ENCODE results near the gene ENTPD8.
A peak's percentile ranks its signal among the peaks of the same experiment; 100 is the strongest.

ENTPD8 gene

GRCh38 chr9:137408651-137409405 is 32.3 kb downstream of the ENTPD8 start:
- DNase-seq, result no peak

DNA sequence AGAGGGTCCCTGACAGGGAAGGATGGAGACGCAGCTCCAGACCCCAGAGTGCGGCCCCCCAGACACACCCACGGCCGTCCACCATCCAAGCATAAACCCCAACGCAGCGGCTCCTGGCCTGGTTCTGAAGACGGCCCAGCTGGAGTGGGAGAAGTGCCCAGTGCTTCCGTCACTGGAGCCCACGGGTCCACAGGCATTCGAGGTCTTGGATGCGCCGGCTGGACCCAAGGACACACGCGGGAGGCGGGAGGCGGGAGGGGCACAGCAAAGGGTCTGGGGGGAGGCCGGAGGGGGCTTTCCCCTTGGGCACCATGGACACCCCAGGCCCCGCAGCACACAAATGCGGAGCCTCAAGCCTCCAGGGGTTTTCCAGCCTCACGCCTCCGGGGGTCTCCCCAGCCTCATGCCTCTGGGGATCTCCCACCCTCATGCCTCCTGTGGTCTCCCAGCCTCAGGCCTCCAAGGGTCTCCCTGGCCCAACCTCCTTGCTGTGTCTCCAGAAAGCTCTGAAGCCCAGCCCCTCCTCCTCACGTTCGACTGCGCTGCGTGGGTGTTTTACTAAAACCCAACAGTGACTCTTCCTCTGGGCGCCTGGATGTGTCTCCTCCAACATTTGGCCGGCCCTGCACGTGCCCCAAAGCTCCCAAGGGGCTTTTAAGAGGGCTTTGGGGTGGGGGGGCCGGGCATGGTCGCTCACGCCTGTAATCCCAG is 33.4 kb downstream of the ENTPD8 start:
- no peak for DNase-seq

DNA sequence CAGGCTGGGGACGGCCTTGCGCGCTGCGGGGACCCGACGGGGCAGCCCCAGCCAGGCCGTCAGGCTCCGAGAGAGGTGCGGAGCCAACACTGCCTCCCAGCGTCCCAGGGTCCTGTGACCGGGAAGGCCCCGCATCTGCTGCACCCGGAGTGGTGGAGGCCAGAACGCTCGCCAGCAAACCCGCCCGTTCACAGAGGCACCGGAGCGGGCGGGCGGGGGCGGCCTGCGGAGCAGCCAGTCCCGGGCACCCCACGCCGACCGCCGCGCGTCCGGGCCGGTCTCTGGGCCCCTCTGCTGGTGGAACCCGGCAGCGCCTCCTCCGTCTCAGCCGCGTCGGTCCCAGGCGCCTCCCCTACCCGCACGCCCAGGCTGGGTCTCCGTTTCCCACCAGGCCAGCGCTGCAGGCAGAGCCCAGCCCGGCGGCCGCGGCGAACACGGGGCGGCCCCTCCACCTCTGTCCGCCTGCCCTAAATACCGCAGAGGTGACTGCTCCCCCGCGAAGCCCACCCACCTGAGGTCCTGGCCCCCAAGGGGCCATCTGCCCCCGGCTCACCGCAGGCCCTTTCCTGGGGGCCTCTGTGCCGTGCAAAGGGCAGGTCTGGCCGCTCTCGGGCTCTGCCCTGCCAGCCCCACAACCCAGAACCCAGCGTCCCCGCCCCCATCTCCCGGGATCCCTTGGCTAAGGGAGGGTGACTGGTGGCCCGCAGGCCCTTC is 34.1 kb downstream of the ENTPD8 start:
- peak in 1 of 2 experiments; percentile 8 for DNase-seq

- DNase-seq, result no peak
Measured at GRCh38 chr9:137406085-137406760, 34.9 kb downstream of the ENTPD8 start.

DNA sequence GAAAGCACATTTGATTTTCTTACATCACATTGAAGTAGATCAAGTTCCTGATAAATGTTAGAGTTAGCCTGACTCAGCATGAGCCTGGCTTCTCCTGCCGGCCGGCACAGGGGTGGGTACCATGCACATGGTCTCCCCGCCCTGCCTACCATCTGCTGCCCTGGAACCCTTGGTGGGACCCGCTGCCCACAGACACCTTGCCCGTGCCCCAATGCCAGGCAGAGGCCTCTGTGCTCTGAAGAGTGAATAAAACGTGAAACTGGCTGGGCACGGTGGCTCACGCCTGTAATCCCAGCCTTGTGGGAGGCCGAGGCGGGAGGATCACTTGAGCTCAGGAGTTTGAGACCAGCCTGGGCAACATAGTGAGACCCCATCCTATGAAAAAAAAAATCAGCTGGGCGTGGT is 35.5 kb downstream of the ENTPD8 start:
- DNase-seq, result no peak

DNA sequence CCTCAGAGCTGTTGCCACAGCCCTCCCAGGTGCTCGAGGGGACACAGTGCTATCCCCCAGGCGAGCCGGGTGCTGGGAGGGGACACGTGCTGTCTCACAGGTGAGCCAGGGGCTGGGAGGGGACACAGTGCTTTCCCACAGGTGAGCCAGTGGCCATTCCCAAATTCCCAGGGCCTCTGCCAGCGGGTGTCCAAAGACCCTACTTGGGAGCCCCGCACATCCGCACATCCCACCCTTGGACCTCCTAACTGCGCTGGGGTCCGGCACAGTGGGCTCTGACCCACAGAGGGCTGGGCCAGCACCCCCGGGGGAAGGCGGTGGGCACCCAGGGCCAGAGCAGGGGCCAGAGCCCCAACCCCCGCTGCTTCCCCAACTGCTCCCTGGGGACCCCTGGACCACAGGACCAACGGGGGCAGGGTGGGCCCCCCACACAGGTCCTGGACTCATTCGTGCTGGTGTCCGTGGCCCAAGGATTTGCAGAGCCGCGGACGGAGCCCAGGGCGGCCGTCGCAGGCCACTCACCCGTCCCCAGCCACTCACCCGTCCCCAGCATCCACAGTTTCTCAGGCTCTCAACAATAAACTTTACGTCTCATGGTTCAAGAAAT is 36.1 kb downstream of the ENTPD8 start:
- DNase-seq, result no peak

DNA sequence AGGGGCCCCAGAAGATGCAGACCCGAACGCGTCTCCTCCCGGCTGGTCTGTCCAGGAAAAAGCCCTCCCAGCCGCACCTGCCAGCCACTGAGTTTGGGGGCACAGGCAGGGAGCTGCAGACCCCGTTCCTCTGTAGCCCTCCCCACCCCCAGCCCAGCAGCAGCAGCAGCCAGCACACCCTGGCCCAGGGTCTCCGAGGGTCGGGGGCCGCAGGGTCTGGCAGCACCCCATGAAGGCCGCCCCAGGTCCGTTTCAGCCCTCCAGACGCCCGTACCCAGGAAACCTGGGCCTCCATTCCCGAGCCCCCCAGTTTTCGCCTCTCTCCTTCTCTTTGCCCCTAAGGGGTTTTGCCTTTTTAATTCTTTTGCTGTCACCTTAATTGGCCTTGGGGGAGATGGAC is 37.9 kb downstream of the ENTPD8 start:
- no peak for DNase-seq

- DNase-seq, result no peak
Measured at GRCh38 chr9:137402746-137403145, 38.4 kb downstream of the ENTPD8 start.

DNA sequence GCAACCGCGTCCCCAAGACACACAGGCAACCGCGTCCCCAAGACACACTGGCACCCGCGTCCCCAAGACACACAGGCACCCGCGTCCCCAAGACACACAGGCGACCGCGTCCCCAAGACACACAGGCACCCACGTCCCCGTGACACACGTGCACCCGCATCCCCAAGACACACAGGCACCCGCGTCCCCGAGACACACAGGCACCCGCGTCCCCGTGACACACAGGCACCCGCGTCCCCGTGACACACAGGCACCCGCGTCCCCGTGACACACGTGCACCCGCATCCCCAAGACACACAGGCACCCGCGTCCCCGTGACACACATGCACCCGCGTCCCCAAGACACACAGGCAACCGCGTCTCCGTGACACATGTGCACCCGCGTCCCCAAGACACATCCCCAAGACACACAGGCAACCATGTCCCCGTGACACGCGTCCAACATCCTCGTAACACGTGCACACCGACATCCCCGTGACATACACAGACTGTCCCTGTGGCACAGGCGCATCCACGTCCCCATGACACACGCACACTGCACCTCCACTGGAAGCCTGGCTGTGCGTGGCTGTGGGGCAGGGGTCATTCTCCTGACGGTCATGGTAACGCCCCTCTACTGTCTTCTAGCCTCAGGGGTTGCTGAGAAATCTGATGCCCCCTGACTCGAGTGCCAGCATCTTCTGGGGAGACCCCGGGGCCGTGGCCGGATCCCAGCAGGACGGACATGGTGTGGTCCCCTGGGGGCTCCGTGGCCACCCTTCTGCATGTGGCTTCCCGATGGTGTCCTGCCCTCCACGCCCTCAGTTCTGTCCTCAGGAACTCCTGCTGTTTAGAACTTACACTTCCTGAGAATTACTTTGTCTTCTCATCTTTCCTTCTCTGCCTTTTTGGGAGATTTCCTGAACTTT is 42.3 kb downstream of the ENTPD8 start:
- no peak for DNase-seq

- DNase-seq, result no peak
Measured at GRCh38 chr9:137397675-137398423, 43.3 kb downstream of the ENTPD8 start.

- DNase-seq, result no peak
Measured at GRCh38 chr9:137396634-137397367, 44.4 kb downstream of the ENTPD8 start.

- no peak for DNase-seq
Measured at GRCh38 chr9:137396227-137396626, 44.9 kb downstream of the ENTPD8 start.

DNA sequence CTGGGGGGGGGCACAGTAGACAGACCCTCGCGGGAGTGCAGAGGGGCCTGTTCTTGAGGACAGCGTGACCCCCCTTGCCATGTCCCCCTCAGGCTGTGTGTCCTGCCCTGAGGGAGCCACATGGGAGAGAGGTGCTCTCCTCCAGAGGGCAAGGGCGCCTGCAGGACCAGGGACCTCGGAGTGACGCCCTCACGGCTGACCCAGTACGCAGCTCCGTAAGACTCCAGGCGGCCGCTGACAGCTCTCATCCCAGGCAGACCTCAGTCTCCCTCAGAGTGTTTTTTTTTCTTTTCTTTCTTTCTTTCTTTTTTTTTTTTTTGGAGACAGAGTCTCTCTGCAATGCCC is 45.5 kb downstream of the ENTPD8 start:
- no peak for DNase-seq

DNA sequence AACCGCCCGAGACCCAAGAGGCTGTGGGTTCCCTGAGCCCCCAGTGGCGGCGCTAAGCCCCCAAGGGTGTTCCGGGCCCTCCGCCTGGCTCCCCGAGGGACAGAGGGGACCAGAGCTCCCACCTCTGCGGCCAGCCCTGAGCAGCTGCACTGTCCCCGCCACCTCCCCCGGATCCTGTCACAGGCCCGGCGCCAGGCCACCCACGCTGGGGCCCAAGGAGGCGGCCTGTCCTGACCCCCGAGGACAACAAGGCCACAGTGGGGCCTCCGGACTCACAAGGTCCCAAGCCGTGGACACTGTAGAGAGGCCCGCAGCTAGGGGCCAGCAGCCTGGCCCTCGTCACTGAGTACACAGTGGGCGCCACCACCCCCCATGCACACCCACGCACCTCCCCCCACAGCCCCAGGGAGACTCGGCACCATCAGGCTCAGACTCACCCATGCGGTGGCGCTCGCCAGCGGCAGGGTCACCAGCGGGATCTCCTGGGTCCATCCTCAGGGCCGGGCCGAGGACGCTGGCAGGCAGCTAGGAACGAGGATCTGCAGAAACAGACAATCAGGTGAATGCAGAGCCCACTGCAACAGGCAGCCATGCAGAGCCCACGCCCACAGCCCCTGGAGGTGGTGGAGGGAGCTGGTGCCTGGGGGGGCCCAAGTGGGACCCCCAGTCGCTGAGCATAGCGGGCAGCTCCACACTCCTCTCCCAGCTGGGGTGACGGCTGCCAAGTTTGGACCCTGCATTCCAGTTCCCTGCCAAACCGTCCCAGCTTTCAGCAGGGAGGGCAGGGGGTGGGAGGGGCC is 46.1 kb downstream of the ENTPD8 start:
- no peak for DNase-seq

DNA sequence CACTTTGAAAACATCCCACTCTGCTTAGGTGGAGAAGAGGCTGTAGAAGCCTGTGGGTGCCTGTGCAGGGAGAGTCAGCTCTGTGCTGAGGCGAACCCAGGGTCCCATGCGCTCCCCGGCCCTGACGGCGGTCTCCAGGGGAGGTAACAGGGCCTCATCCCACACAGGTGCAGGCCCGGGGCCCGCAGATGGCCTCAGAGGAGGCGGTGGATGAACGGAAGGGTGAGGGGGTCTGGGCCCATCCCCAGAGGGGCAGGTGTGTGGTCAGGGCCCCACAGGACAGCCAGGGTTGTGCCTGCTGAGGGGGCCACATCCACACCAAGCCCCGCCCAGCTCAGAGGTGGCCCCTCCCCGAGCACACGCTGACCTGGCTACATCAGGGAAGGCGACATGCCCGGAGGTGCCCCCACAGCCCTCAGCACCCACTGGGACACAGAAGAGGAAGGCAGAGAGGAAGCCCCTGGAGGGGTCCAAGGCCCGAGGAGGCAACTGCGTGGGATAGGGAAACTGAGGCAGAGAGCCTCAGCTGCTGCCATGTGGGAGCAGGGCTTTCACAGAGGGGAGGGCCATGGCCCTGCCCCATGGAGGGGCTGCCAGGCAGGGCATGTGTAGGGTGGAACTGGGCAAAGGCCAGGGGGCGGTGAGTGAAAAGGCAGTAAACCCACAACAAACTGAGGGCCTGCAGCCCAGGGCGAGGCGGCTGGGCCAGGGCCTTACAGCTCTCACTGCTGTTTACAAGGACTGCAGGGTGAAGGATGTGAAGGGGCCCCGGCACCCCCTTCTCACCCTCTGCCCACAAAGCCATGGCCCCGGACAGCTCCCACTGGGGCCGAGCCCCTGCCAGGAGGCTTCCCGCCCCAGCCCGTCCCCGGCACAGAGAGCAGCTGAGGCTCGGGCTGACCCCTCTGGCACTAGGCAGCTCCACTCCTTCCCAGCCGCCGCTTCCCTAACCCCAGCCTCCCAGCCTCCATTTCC is 47.7 kb downstream of the ENTPD8 start:
- no peak for DNase-seq

DNA sequence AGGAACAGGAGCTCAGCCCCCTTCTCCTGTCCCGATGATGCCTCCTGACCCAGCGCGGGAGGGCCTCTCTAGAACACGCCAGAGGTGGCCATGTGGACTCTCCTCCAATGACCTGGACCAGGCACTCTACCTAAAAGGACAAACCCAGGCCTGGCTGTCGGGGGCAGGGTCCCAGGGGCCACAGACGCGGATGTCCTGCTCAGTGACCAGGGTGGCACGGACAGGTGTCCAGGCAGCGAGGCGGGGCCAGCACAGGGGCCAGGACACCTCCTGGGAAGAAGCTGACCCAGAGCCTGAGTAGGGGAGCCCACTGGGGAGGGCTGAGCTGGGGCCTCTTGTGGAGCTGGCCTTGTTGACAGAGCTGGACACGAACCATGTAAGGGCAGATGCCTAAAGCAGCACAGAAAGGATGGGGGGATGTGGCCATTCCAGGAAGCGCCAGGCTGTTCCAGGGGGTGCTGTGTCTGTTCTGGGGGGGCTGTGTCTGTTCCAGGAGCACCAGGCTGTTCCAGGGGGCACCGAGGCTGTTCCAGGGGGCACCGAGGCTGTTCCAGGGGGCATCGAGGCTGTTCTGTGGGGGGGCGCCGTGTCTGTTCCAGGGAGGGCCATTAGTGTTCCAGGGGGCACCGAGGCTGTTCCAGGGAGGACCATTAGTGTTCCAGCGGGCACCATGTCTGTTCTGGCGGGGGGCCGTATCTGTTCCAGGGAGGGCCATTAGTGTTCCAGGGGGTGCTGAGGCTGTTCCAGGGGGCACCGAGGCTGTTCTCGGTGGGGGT is 48.7 kb downstream of the ENTPD8 start:
- no peak for DNase-seq

- no peak for DNase-seq
Measured at GRCh38 chr9:137391411-137391754, 49.8 kb downstream of the ENTPD8 start.
